Right atrium auricular region (tissue), 2 donors: Measurements from ENCODE around the gene TRIO. TPM values are rescaled to one million over a fixed set of nuclear protein-coding genes. Genes with fewer than 3 reads are reported as not detected.

ENCODE experiments used
- DNase-seq: peaks from one replicate; pipeline ENCODE4 v3.0.0-alpha.2; 2019; ENCODE audit warnings: low spot score
- H3K27ac ChIP-seq, 2 donors: fragments of 200-600 bp; sonication (generic); 1 replicate in 1 of 2; 2 replicates in 1 of 2; pipeline ENCODE4 v1.5.1; 2016 to 2019
- H3K27me3 ChIP-seq, 2 donors: fragments of 200-600 bp; sonication (generic); one replicate each; pipeline versions ENCODE4 v1.5.1 to v1.6.0; 2017 to 2019
- H3K36me3 ChIP-seq: fragments of 200-600 bp; sonication (generic); one replicate; pipeline ENCODE4 v1.5.1; 2016
- H3K4me1 ChIP-seq, 2 donors: fragments of 200-600 bp; sonication (generic); one replicate each; pipeline versions ENCODE4 v1.5.1 to v1.6.0; 2017 to 2019
- H3K4me3 ChIP-seq, 2 donors: fragments of 200-600 bp; sonication (generic); 1 replicate in 1 of 2; 2 replicates in 1 of 2; pipeline ENCODE4 v1.5.1; 2017 to 2019; ENCODE audit warnings: mild to moderate bottlenecking in 1 of 2, moderate library complexity in 1 of 2
- H3K9me3 ChIP-seq, 2 donors: fragments of 200-600 bp; sonication (generic); one replicate each; pipeline ENCODE4 v1.5.1; 2019
- CTCF ChIP-seq, 2 donors: fragments of 200-600 bp; sonication (generic); IDR thresholded peaks; one replicate each; pipeline ENCODE4 v1.5.1; 2019; ENCODE audit warnings: antibody characterized with exemption in 2 of 2
- total RNA-seq, 2 donors: library from RNA; depleted of rRNA; stranded (reverse); fragments of >200 nt; gene quantifications; one replicate each; pipeline ENCODE4 v1.1.0, GENCODE V29; 2016

The TRIO gene
- total RNA-seq, 2 donors from 2014 or later = 51.6 to 67.0 TPM

- Histone ChIP-seq H3K27me3 (no peaks in the 10 kb centered on the region), H3K4me1 (peaks cover 0 to 59% of the 10 kb centered on the region in 2 donors), H3K4me3 (no peak overlapping the region), H3K36me3 (no peaks in the 10 kb centered on the region), H3K9me3 (no peaks in the 10 kb centered on the region), H3K27ac (no peak overlapping the region)
- TF ChIP-seq CTCF (IDR thresholded peaks at IDR 0.05) = no peak
- no peak for DNase-seq
Observed at GRCh38 chr5:14220642-14221041, 77.5 kb downstream of the TRIO start.

GRCh38 chr5:14221732-14222131 is 78.6 kb downstream of the TRIO start:
- DNase-seq = no peak
- no peak overlapping the region for H3K27ac ChIP-seq
- no peak for TF ChIP-seq CTCF (IDR thresholded peaks at IDR 0.05)
- no peaks in the 10 kb centered on the region for H3K36me3 ChIP-seq
- peaks cover 0 to 62% of the 10 kb centered on the region in 2 donors for H3K4me1 ChIP-seq
- H3K27me3 ChIP-seq = no peaks in the 10 kb centered on the region
- H3K4me3 ChIP-seq = no peak overlapping the region
- H3K9me3 ChIP-seq = no peaks in the 10 kb centered on the region

GRCh38 chr5:14222206-14222605 is 79.1 kb downstream of the TRIO start:
- DNase-seq = no peak
- Histone ChIP-seq H3K36me3 (no peaks in the 10 kb centered on the region), H3K4me1 (peaks cover 0 to 62% of the 10 kb centered on the region in 2 donors), H3K27me3 (no peaks in the 10 kb centered on the region), H3K9me3 (no peaks in the 10 kb centered on the region), H3K27ac (no peak overlapping the region), H3K4me3 (no peak overlapping the region)
- TF ChIP-seq CTCF (IDR thresholded peaks at IDR 0.05) = no peak

- H3K27ac ChIP-seq = no peak overlapping the region
- TF ChIP-seq CTCF (IDR thresholded peaks at IDR 0.05) = no peak
Observed at GRCh38 chr5:14223372-14223771, 80.2 kb downstream of the TRIO start.

GRCh38 chr5:14225173-14225834 is 82.2 kb downstream of the TRIO start:
- no peaks in the 10 kb centered on the region for H3K9me3 ChIP-seq
- H3K4me1 ChIP-seq = peaks cover 0 to 46% of the 10 kb centered on the region in 2 donors
- H3K36me3 ChIP-seq = no peaks in the 10 kb centered on the region
- no peak overlapping the region for H3K4me3 ChIP-seq
- no peak for DNase-seq
- no peak for TF ChIP-seq CTCF (IDR thresholded peaks at IDR 0.05)
- H3K27me3 ChIP-seq = no peaks in the 10 kb centered on the region
- no peak overlapping the region for H3K27ac ChIP-seq

More at GRCh38 chr5:14223372-14223771, 80.2 kb downstream of the TRIO start:
- Histone ChIP-seq H3K4me1 (peaks cover 0 to 62% of the 10 kb centered on the region in 2 donors), H3K9me3 (no peaks in the 10 kb centered on the region), H3K4me3 (no peak overlapping the region), H3K27me3 (no peaks in the 10 kb centered on the region), H3K36me3 (no peaks in the 10 kb centered on the region)
- no peak for DNase-seq

GRCh38 chr5:14226149-14226548 is 83.0 kb downstream of the TRIO start:
- Histone ChIP-seq H3K36me3 (no peaks in the 10 kb centered on the region), H3K4me3 (no peak overlapping the region), H3K27me3 (no peaks in the 10 kb centered on the region), H3K27ac (no peak overlapping the region), H3K9me3 (no peaks in the 10 kb centered on the region), H3K4me1 (peaks cover 0 to 37% of the 10 kb centered on the region in 2 donors)
- no peak for TF ChIP-seq CTCF (IDR thresholded peaks at IDR 0.05)
- DNase-seq = no peak
